H1 (cell line): ENCODE data around the gene DLGAP3. TPM values are rescaled to one million over a fixed set of nuclear protein-coding genes. Genes with fewer than 3 reads are reported as not detected.

Experiments used
- KDM5A ChIP-seq: fragments of 200-600 bp; IDR thresholded peaks from 2 replicates; pipeline ENCODE4 v1.7.1; 2012; ENCODE audit warnings: mild to moderate bottlenecking, low read length, inconsistent platforms, mixed read lengths
- polyA plus RNA-seq, 7 experiments: library from polyadenylated mRNA; depleted of rRNA in 3 of 7; stranded (reverse) in 5 of 7; unstranded in 2 of 7; fragments of >200 nt in 5 of 7; fragments of 200-250 nt in 2 of 7; gene quantifications; 1 replicate in 5 of 7; 2 replicates in 1 of 7; 4 replicates in 1 of 7; pipeline versions ENCODE4 v1.2.1 to v1.2.3, GENCODE V29; 2011 to 2013; ENCODE audit warnings: missing spikeins in 2 of 7, mixed read lengths in 2 of 7
- total RNA-seq: library from RNA; stranded (reverse); fragmentation: NEBNext Ultra II Directional; extraction: Animal tissue kit (Norgen Biotek cat#: 25700); gene quantifications from 2 replicates; pipeline ENCODE4 v1.2.1, GENCODE V29; 2021

DLGAP3 gene
- total and polyA plus RNA-seq, 2 of the 8 experiments (the other 6 are each of a cell fraction or from before 2014, with no cell fraction given), result 3.8 to 13.2 TPM

- TF ChIP-seq KDM5A, result no peak
Measured at GRCh38 chr1:34863501-34863900, 65.9 kb downstream of the DLGAP3 start (continued).
